Prostate gland (tissue), 2 donors: ENCODE measurements around the gene IQSEC3. TPM values are rescaled to one million over a fixed set of nuclear protein-coding genes. Genes with fewer than 3 reads are reported as not detected.
"Not testable (repeated sequence)": the region's sequence is repeated elsewhere in the genome, so short reads cannot be mapped to it uniquely, and the experiment has no call there.

ENCODE experiments used
- DNase-seq: peaks from one replicate; pipeline ENCODE4 v3.0.0-alpha.2; 2019; ENCODE audit warnings: low spot score
- H3K27ac ChIP-seq, 2 donors: fragments of 200-600 bp; sonication (generic); 2 replicates each; pipeline ENCODE4 v1.5.1; 2017 to 2019
- H3K27me3 ChIP-seq: fragments of 200-600 bp; sonication (generic); replicated peaks from 2 replicates; pipeline ENCODE4 v1.5.1; 2019; ENCODE audit not compliant: insufficient read depth
- H3K36me3 ChIP-seq, 2 donors: fragments of 200-600 bp; sonication (generic); 1 replicate in 1 of 2; 2 replicates in 1 of 2; pipeline versions ENCODE4 v1.5.1 to v1.8.1; 2017 to 2019
- H3K4me1 ChIP-seq: fragments of 200-600 bp; sonication (generic); replicated peaks from 2 replicates; pipeline ENCODE4 v1.5.1; 2019
- H3K4me3 ChIP-seq, 2 donors: fragments of 200-600 bp; sonication (generic); 2 replicates each; pipeline ENCODE4 v1.5.1; 2017 to 2019
- H3K9me3 ChIP-seq: fragments of 200-600 bp; sonication (generic); 2 replicates; pipeline ENCODE4 v1.5.1; 2017
- CTCF ChIP-seq, 4 experiments: fragments of 200-600 bp in 2 of 4; fragments of 450-650 bp in 2 of 4; sonication (generic) in 2 of 4; IDR thresholded peaks; 1 replicate in 3 of 4; 2 replicates in 1 of 4; pipeline ENCODE4 v1.5.1; 2016 to 2019; ENCODE audit warnings: antibody characterized with exemption in 4 of 4, mild to moderate bottlenecking in 2 of 4, moderate library complexity in 2 of 4
- POLR2A ChIP-seq: fragments of 450-650 bp; IDR thresholded peaks from one replicate; pipeline ENCODE4 v1.6.1; 2016; ENCODE audit warnings: antibody characterized with exemption, mild to moderate bottlenecking
- POLR2AphosphoS5 ChIP-seq: sonication (generic); formaldehyde crosslinking; IDR thresholded peaks from one replicate; pipeline ENCODE4 v1.6.1; 2017; ENCODE audit warnings: antibody characterized with exemption
- WGBS: methylation state at CpG from one replicate; pipeline ENCODE4 v1.1.5; 2018; 5-methylcytosine and 5-hydroxymethylcytosine counted together
- intact Hi-C: fragments of 100-400 bp; cut with DNase I; formaldehyde crosslinking; loops from one replicate; pipeline ENCODE4 v1.14.2; 2022
- total RNA-seq, 2 donors: library from RNA; depleted of rRNA; stranded (reverse); fragments of >200 nt; gene quantifications; one replicate each; pipeline ENCODE4 v1.1.0, GENCODE V29; 2016

The IQSEC3 gene
- total RNA-seq: 1 to 10 TPM in 1 of 2 donors, under 1 TPM in 1; 0.14 to 2.6 TPM

DNA sequence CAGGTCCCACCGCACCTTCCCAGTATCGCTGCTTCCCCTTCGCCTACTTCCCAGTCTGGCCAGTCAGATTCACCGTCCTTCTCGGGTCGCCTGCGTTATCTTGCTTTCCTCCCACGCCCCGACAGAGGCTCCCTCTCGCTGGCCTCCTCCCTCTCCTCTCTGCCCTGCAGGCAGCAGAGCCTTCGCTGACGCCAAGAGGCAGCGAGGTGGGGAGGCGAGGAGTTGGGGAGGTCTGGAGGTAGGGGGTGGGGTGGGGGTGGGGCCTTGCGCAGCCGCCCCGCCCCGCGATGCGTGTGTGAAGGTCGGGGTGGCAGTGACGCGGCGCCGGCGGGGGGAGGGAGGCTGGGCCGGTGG, at the start of gene IQSEC3:
Gene IQSEC3 (plus strand): TSS at position 340 of the 354 bp plus-strand sequence. CDS start 116 bp downstream, outside the sequence.
- H3K4me3 ChIP-seq, H3K9me3 ChIP-seq, DNase-seq, H3K27me3 ChIP-seq, intact Hi-C loops, H3K36me3 ChIP-seq, H3K4me1 ChIP-seq, H3K27ac ChIP-seq: not testable (repeated sequence)
- 0% methylated on average over 4 of the region's 27 CpGs for WGBS

GRCh38 chr12:17370-18340, 48.9 kb upstream of the IQSEC3 start:
- H3K4me3 ChIP-seq, intact Hi-C loops, DNase-seq, H3K4me1 ChIP-seq, H3K9me3 ChIP-seq, H3K36me3 ChIP-seq, H3K27ac ChIP-seq, H3K27me3 ChIP-seq: not testable (repeated sequence)
- WGBS: 91% methylated on average over 11 of the region's 23 CpGs

GRCh38 chr12:18821-19567, 47.6 kb upstream of the IQSEC3 start:
- intact Hi-C loops, H3K4me3 ChIP-seq, H3K27ac ChIP-seq, H3K9me3 ChIP-seq, DNase-seq, H3K36me3 ChIP-seq, H3K4me1 ChIP-seq, H3K27me3 ChIP-seq: not testable (repeated sequence)
- WGBS: no CpG with 5 or more reads among the region's 26 CpGs

DNA sequence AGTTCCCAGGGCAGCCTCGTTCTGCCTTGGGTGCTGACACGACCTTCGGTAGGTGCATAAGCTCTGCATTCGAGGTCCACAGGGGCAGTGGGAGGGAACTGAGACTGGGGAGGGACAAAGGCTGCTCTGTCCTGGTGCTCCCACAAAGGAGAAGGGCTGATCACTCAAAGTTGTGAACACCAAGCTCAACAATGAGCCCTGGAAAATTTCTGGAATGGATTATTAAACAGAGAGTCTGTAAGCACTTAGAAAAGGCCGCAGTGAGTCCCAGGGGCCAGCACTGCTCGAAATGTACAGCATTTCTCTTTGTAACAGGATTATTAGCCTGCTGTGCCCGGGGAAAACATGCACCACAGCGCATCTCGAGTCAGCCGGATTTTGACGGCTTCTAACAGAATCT, 46.7 kb upstream of the IQSEC3 start:
- intact Hi-C loops, H3K36me3 ChIP-seq, H3K27ac ChIP-seq, DNase-seq, H3K4me3 ChIP-seq, H3K4me1 ChIP-seq, H3K27me3 ChIP-seq, H3K9me3 ChIP-seq: not testable (repeated sequence)
- no CpG with 5 or more reads among the region's 11 CpGs for WGBS

- DNase-seq: no peak
- TF ChIP-seq POLR2AphosphoS5: no peak
- no peak for TF ChIP-seq CTCF (IDR thresholded peaks at IDR 0.05)
- no peak for TF ChIP-seq POLR2A
- Histone ChIP-seq H3K4me1 (no peaks in the 10 kb centered on the region), H3K27me3 (no peaks in the 10 kb centered on the region), H3K36me3 (no peaks in the 10 kb centered on the region), H3K4me3 (no peak overlapping the region), H3K9me3 (no peaks in the 10 kb centered on the region), H3K27ac (no peak overlapping the region)
- intact Hi-C loops: no loop called here
- 41% methylated on average over 6 of the region's 6 CpGs for WGBS
These were observed 45.8 kb upstream of the IQSEC3 start for GRCh38 chr12:20757-21156.

GRCh38 chr12:21301-22189, 45.0 kb upstream of the IQSEC3 start:
- intact Hi-C loops: no loop called here
- H3K36me3 ChIP-seq: no peaks in the 10 kb centered on the region
- H3K27ac ChIP-seq: no peak overlapping the region
- TF ChIP-seq POLR2A (no peak), POLR2AphosphoS5 (no peak), CTCF (IDR thresholded peaks at IDR 0.05) (no peak)
- WGBS: 78% methylated on average over 18 of the region's 18 CpGs
- H3K27me3 ChIP-seq: no peaks in the 10 kb centered on the region
- no peak overlapping the region for H3K4me3 ChIP-seq
- H3K9me3 ChIP-seq: no peaks in the 10 kb centered on the region
- no peaks in the 10 kb centered on the region for H3K4me1 ChIP-seq
- no peak for DNase-seq
